Measurements from ENCODE around the gene ZNF837.
A peak's percentile ranks its signal among the peaks of the same experiment; 100 is the strongest.

The ZNF837 gene

DNA sequence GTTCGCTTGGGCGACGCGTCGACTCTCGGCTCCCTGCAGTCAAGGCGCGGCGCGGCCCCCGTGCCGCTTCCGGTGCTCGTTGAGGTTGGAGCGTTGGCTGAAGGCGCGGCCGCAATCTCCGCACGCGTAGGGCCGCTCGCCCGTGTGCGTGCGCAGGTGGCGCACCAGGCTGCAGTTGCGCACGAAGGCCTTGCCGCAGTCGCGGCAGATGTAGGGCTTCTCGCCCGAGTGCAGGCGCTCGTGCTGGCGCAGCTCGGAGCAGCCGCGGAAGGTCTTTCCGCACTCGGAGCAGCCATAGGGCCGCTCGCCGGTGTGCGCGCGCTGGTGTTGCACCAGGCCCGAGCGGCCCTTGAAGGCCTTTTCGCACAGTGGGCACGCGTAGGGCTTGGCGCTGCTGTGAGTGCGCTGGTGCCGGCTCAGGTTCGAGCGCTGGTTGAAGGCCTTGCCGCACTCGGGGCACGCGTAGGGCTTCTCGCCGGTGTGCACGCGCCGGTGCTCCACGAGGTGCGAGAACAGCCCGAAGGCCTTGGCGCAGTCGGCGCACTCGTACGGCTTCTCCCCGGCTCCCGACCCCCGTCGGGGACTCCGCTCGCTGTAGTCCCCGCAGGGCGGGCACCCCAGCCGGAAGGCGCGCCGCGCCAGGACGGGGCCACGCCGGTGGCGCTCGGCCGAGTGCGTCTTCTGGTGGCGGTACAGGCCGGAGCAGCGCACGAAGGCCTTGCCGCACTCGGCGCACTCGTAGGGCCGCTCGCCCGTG, 13.0 kb downstream of the ZNF837 start:
- Histone ChIP-seq H4K20me1 (ENCODE audit: insufficient read depth) (no peaks in the 10 kb centered on the region), H3K4me1 (ENCODE audit: low read depth, poor library complexity, severe bottlenecking) (no peaks in the 10 kb centered on the region), H3K4me3 (IDR thresholded peaks at IDR 0.05; ENCODE audit: insufficient read depth, low read depth, low read length) (no peak overlapping the region), H3K4me2 (no peak overlapping the region), H3K79me2 (ENCODE audit: insufficient read depth, low read depth) (no peaks in the 10 kb centered on the region), H3K27ac (no peak overlapping the region), H3K36me3 (ENCODE audit: insufficient read depth) (no peaks in the 10 kb centered on the region), H3K27me3 (ENCODE audit: insufficient read depth, low read depth) (no peaks in the 10 kb centered on the region; the same call in 1 of the 2 replicates), H2AFZ (ENCODE audit: low read depth) (no peak overlapping the region), H3K9ac (no peak overlapping the region)
- TF ChIP-seq, protein P1, sequence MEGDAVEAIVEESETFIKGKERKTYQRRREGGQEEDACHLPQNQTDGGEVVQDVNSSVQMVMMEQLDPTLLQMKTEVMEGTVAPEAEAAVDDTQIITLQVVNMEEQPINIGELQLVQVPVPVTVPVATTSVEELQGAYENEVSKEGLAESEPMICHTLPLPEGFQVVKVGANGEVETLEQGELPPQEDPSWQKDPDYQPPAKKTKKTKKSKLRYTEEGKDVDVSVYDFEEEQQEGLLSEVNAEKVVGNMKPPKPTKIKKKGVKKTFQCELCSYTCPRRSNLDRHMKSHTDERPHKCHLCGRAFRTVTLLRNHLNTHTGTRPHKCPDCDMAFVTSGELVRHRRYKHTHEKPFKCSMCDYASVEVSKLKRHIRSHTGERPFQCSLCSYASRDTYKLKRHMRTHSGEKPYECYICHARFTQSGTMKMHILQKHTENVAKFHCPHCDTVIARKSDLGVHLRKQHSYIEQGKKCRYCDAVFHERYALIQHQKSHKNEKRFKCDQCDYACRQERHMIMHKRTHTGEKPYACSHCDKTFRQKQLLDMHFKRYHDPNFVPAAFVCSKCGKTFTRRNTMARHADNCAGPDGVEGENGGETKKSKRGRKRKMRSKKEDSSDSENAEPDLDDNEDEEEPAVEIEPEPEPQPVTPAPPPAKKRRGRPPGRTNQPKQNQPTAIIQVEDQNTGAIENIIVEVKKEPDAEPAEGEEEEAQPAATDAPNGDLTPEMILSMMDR (conservative IDR thresholded peaks at IDR 0.05; ENCODE audit: low read depth, low read length), result no peak

DNA sequence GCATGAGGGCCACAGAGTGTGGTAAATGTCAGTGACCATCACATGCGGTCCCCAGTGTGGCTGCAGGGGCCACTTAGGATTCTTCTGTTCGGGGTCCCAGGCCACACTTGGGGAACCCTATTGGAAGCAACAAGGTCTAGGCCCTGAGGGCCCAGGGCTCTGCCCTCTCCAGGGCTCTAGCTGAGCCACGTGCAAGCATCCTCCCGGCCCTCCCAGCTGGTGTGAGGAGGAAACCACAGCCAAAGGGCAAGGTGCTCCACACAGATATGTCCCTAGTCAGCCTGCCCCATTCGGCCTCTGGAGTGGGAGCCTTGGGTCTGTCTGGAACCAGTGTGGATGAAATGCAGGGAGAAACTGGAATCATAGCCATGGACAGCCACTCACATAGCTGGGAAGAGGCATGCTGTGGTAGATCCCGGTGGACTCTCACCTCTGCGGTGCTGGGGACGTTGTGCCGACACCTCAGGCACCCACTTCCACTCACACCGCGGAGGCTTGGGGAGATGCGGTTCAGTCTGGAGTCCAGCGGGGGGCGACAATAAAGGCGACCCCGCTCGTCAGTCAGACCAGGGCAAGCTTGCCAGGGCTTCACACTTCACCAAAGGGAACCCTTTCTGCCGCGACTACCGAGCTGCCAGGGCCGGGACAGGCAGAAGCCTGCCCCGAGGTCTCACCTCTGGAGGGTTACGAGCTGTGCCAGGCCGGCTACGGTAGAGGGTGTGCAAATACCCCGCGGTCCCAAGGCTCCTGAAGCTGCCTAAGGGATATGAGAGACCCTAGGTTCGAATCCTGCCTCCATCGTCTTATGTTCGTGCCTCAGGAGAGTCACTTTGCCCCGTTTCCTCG, 14.0 kb downstream of the ZNF837 start:
- Histone ChIP-seq H3K79me2 (ENCODE audit: insufficient read depth, low read depth) (no peaks in the 10 kb centered on the region), H2AFZ (ENCODE audit: low read depth) (no peak overlapping the region), H3K4me2 (no peak overlapping the region), H3K9ac (no peak overlapping the region), H3K27me3 (ENCODE audit: insufficient read depth, low read depth) (no peaks in the 10 kb centered on the region; the same call in 1 of the 2 replicates), H3K27ac (no peak overlapping the region), H3K4me3 (IDR thresholded peaks at IDR 0.05; ENCODE audit: insufficient read depth, low read depth, low read length) (no peak overlapping the region), H4K20me1 (ENCODE audit: insufficient read depth) (no peaks in the 10 kb centered on the region), H3K4me1 (ENCODE audit: low read depth, poor library complexity, severe bottlenecking) (no peaks in the 10 kb centered on the region), H3K36me3 (ENCODE audit: insufficient read depth) (no peaks in the 10 kb centered on the region)
- TF ChIP-seq, protein P1 (conservative IDR thresholded peaks at IDR 0.05; ENCODE audit: low read depth, low read length), result no peak

DNA sequence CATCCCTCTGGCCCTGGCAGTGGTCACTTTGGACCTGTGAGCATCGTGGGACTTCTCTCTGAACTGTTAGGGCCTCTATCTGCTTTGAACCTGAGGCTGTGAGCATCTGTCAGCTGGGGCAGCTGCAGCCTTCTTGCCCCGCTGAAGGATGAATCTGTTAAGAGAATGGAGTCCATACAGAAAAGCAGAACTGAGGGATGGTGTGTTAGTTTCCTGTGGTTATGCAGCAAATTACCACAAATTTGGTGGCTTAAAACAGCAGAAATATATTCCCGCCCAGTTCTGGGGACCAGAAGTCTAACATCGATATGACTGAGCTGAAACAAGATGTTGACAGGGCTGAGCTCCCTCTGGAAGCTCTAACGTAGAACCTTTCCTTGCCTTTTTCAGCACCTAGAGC, 16.7 kb downstream of the ZNF837 start:
- H3K27ac ChIP-seq, result no peak overlapping the region
- no peak overlapping the region for H2AFZ ChIP-seq (ENCODE audit: low read depth)
- H3K4me2 ChIP-seq, result no peak overlapping the region
- no peak overlapping the region for H3K9ac ChIP-seq
- no peak overlapping the region for H3K4me3 ChIP-seq (IDR thresholded peaks at IDR 0.05; ENCODE audit: insufficient read depth, low read depth, low read length)
- H3K27me3 ChIP-seq (ENCODE audit: insufficient read depth, low read depth), result no peaks in the 10 kb centered on the region
- no peaks in the 10 kb centered on the region for H3K36me3 ChIP-seq (ENCODE audit: insufficient read depth)
- no peaks in the 10 kb centered on the region for H4K20me1 ChIP-seq (ENCODE audit: insufficient read depth)
- no peaks in the 10 kb centered on the region for H3K4me1 ChIP-seq (ENCODE audit: low read depth, poor library complexity, severe bottlenecking)
- TF ChIP-seq, protein P1 (conservative IDR thresholded peaks at IDR 0.05; ENCODE audit: low read depth, low read length), result no peak
- no peaks in the 10 kb centered on the region for H3K79me2 ChIP-seq (ENCODE audit: insufficient read depth, low read depth)

DNA sequence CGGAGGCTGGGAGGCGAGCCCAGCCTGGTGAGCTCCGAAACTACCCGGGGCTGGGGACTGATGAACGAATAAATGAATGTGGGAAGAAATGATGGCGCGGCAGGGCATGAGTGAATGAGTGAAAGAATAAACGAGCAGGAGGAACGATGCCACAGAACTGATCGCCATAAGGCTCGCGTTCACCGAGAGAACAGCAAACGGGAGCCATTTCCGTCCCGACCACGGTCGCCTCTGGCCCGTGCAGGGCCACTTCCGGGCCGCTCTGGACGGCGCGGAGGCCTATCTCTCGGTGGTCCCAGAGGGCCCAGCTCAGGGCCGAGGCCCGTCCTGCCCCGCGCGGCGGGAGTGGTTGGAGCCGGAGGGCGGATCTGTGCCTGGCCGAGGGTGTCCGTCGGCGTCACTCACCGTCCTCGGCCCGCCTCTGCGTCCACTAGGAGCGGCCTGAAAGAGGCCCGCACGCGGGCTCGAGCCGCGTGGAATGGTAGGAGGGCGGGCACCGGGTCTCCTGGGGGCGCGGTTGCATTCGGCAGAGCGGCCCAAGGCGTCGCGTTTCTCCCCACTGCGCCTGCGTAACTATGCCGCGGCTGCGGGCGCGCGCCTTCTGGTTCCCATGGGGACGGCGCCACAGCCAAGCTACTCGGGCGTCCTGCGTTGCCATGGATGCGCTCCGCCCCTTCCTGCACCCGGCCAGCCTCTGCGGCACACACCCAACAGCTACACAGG, 18.4 kb downstream of the ZNF837 start, which contains the start of gene ZNF497:
TSS of gene ZNF497 (minus strand) at position 480 of the 723 bp plus-strand sequence. CDS start 5,116 bp downstream, outside the sequence.
- H3K27ac ChIP-seq, result peak within 1 kb of the TSS; percentile 63
- no peaks in the 10 kb centered on the region for H3K36me3 ChIP-seq (ENCODE audit: insufficient read depth)
- H3K27me3 ChIP-seq (ENCODE audit: insufficient read depth, low read depth), result no peaks in the 10 kb centered on the region
- no peak within 1 kb of the TSS for H3K4me3 ChIP-seq (IDR thresholded peaks at IDR 0.05; ENCODE audit: insufficient read depth, low read depth, low read length)
- H3K79me2 ChIP-seq (ENCODE audit: insufficient read depth, low read depth), result no peaks in the 10 kb centered on the region
- H3K4me2 ChIP-seq, result peak within 1 kb of the TSS; percentile 48
- peak within 1 kb of the TSS; percentile 54; the same call in 1 of the 2 replicates for H3K9ac ChIP-seq
- H2AFZ ChIP-seq (ENCODE audit: low read depth), result peak within 1 kb of the TSS; percentile 85
- no peaks in the 10 kb centered on the region for H3K4me1 ChIP-seq (ENCODE audit: low read depth, poor library complexity, severe bottlenecking)
- H4K20me1 ChIP-seq (ENCODE audit: insufficient read depth), result no peaks in the 10 kb centered on the region
- TF ChIP-seq, protein P1 (conservative IDR thresholded peaks at IDR 0.05; ENCODE audit: low read depth, low read length), result no peak

All from KMS-11 (cell line).